Activated naive CD4-positive, alpha-beta T cell treated with anti-CD3 and anti-CD28 coated beads for 36 hours (primary cell): ENCODE results near the gene CDKL4. TPM values are rescaled to one million over a fixed set of nuclear protein-coding genes. Genes with fewer than 3 reads are reported as not detected.
"Not testable (repeated sequence)": the region's sequence is repeated elsewhere in the genome, so short reads cannot be mapped to it uniquely, and the experiment has no call there.

Experiments used
- CTCF ChIA-PET: fragments of 350-600 bp; sonication (Branson Sonifier 250); formaldehyde crosslinking; loops from one replicate; lab custom pipeline; 2021; ENCODE audit warnings: antibody characterized with exemption; lab: Charles Lee
- DNase-seq: peaks from one replicate; pipeline ENCODE4 v3.0.0-alpha.2; 2020
- H3K27ac Mint-ChIP-seq: one replicate; pipeline ENCODE4 v1.8.0; 2021; ENCODE audit warnings: mild to moderate bottlenecking, mixed read lengths
- H3K27me3 Mint-ChIP-seq: one replicate; pipeline ENCODE4 v1.8.0; 2021; ENCODE audit warnings: low read depth, mixed read lengths
- H3K36me3 Mint-ChIP-seq: one replicate; pipeline ENCODE4 v1.8.0; 2021; ENCODE audit warnings: low read depth, mixed read lengths
- H3K4me1 Mint-ChIP-seq: one replicate; pipeline ENCODE4 v1.8.0; 2021; ENCODE audit warnings: low read depth, mixed read lengths
- H3K4me3 Mint-ChIP-seq: one replicate; pipeline ENCODE4 v1.8.0; 2021; ENCODE audit warnings: mild to moderate bottlenecking, moderate library complexity, mixed read lengths
- H3K9me3 Mint-ChIP-seq: one replicate; pipeline ENCODE4 v1.8.0; 2021; ENCODE audit warnings: mixed read lengths
- intact Hi-C: fragments of 100-400 bp; cut with micrococcal nuclease; formaldehyde crosslinking; loops from one replicate; pipeline ENCODE4 v1.15.1; 2023
- total RNA-seq, 2 experiments: library from RNA; stranded (reverse); gene quantifications; one replicate each; pipeline ENCODE4 v1.2.3, GENCODE V29; 2021

CDKL4 gene
- total RNA-seq, 2 experiments from 2014 or later, result not detected

- H3K36me3 Mint-ChIP-seq, DNase-seq, H3K27me3 Mint-ChIP-seq, CTCF ChIA-PET, H3K27ac Mint-ChIP-seq, H3K9me3 Mint-ChIP-seq, intact Hi-C loops, H3K4me3 Mint-ChIP-seq: not testable (repeated sequence)
- peaks cover 28% of the 10 kb centered on the region for H3K4me1 Mint-ChIP-seq
Measured at GRCh38 chr2:39138187-39138836, 105.5 kb downstream of the CDKL4 start.

- Mint-ChIP-seq H3K27me3 (no peaks in the 10 kb centered on the region), H3K4me3 (no peak overlapping the region), H3K36me3 (no peaks in the 10 kb centered on the region), H3K4me1 (peaks cover 30% of the 10 kb centered on the region), H3K27ac (no peak overlapping the region), H3K9me3 (no peaks in the 10 kb centered on the region)
- DNase-seq, result no peak
- CTCF ChIA-PET, result interaction anchor here (0.8 kb wide), 1 partner anchor 93 kb away, joined by 4 read pairs; no protein-coding TSS in a partner anchor
- intact Hi-C loops, result no loop called here
Measured at GRCh38 chr2:39136799-39137198, 107.0 kb downstream of the CDKL4 start.

DNA sequence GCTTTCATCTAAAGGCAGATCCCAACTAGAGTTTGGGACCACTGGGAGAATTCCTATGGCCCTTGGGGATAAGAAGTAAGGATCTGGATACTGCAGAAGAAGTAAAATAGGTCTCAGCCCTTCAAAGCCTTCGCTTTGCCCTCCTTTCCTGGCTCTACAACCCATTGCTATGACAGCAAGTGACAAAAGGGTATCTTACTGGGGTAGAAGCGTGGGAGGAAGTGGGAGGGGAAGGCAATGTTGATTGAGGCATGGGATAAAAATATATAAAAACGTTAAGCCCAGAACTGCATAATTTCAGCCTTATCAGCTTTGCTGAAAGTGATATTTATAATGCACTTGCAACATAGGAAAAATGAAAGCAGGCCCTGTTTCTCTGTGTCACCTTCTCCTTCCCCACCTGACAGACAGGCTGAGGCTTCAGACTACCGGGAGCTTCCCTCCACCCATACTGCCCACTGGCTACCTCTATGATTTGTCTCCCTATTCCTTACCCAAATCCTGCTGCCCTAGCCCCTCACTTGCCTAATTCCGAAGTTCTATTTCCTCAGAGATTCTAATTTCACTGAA lies 108.0 kb downstream of the CDKL4 start:
- H3K4me1 Mint-ChIP-seq, result peaks cover 30% of the 10 kb centered on the region
- CTCF ChIA-PET, result no interaction called here

DNA sequence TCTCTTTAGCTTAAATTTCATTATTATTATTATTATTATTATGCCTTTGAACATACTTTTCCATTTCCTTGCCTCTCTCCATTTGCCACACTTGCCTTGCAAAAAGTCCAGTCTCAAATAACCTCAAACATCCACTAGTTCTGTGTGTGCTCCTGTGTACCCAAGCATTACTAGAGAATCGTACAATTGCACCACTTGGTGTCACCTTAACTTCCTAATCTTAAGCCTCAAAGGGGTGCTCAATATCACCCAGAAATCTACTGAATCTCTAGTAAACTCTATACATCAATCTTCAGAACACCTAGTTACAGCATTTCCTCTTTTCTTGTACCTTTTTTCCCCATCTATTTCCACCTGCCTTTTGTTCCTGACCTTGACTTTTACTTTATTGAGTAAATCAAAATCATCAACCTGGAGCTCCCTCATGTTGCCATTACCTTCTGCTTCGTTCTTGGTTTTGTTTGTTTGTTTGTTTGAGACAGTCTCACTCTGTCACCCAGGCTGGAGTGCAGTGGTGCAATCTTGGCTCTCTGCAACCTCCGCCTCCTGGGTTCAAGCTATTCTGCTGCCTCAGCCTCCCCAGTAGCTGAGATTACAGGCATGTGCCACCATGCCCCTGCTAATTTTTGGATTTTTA lies 110.4 kb downstream of the CDKL4 start:
- no peaks in the 10 kb centered on the region for H3K36me3 Mint-ChIP-seq
- no peak for DNase-seq
- no peaks in the 10 kb centered on the region for H3K9me3 Mint-ChIP-seq
- no peak overlapping the region for H3K4me3 Mint-ChIP-seq
- H3K4me1 Mint-ChIP-seq, result peaks cover 36% of the 10 kb centered on the region
- no peaks in the 10 kb centered on the region for H3K27me3 Mint-ChIP-seq
- CTCF ChIA-PET, result interaction anchor here (1.1 to 1.2 kb wide), 2 partner anchors 13 to 96 kb away, joined by 3 to 4 read pairs; partner anchors contain the start of gene SOS1
- intact Hi-C loops, result no loop called here
- H3K27ac Mint-ChIP-seq, result no peak overlapping the region

More for the DNA sequence above, 108.0 kb downstream of the CDKL4 start:
- no peak for DNase-seq
- Mint-ChIP-seq H3K27me3 (no peaks in the 10 kb centered on the region), H3K27ac (no peak overlapping the region), H3K9me3 (no peaks in the 10 kb centered on the region), H3K4me3 (no peak overlapping the region), H3K36me3 (no peaks in the 10 kb centered on the region)
- intact Hi-C loops, result no loop called here

- DNase-seq, result peak; percentile 88
- peaks cover 40% of the 10 kb centered on the region for H3K4me1 Mint-ChIP-seq
Measured at GRCh38 chr2:39128919-39129391, 114.8 kb downstream of the CDKL4 start.

DNA sequence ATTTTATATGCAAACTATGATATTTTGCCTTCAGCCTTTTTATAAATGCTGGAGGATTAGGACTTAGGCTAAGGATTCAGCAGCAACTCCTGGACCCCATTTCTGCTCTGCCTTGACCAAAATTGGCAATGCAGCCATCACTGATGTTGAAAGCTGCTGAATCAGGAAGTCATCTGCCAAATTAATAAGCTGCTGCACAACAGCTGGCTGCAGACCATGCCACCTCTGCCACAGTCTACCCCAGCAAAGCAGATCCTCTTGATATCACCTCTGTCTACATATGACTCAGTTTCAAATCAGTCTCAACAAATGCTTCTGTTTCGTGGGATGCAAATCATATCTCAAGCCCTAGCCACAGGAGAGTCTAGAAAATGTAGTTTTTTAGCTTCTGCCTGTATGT lies 115.8 kb downstream of the CDKL4 start:
- intact Hi-C loops, result loop anchor here (2.0 to 10.0 kb wide), 6 partner anchors 311 to 1749 kb away; partner anchors contain the start of gene SRSF7

More at GRCh38 chr2:39128919-39129391, 114.8 kb downstream of the CDKL4 start:
- H3K27ac Mint-ChIP-seq, result peak overlapping the region; percentile 79
- no peak overlapping the region for H3K4me3 Mint-ChIP-seq
- CTCF ChIA-PET, result interaction anchor here (1.0 to 1.5 kb wide), 2 partner anchors 89 to 100 kb away, joined by 4 to 9 read pairs; no protein-coding TSS in a partner anchor
- intact Hi-C loops, result loop anchor here (1.0 to 10.0 kb wide), 16 partner anchors 29 to 1750 kb away; partner anchors contain the start of gene SRSF7
- H3K27me3 Mint-ChIP-seq, result no peaks in the 10 kb centered on the region
- no peaks in the 10 kb centered on the region for H3K9me3 Mint-ChIP-seq
- H3K36me3 Mint-ChIP-seq, result no peaks in the 10 kb centered on the region

More for the DNA sequence above, 115.8 kb downstream of the CDKL4 start:
- Mint-ChIP-seq H3K27ac (no peak overlapping the region), H3K4me3 (no peak overlapping the region), H3K36me3 (no peaks in the 10 kb centered on the region), H3K9me3 (no peaks in the 10 kb centered on the region), H3K4me1 (peaks cover 42% of the 10 kb centered on the region), H3K27me3 (no peaks in the 10 kb centered on the region)
- peak; percentile 65 for DNase-seq
- CTCF ChIA-PET, result interaction anchor here (0.6 to 1.5 kb wide), 5 partner anchors 10 to 101 kb away, joined by 3 to 9 read pairs (median 4); no protein-coding TSS in a partner anchor

Other genes starting within 250 kb of the CDKL4 start
- gene SOS1, start 122.9 kb downstream of the CDKL4 start, total RNA-seq, result 10 to 100 TPM; 16.8 to 17.1 TPM
- 10 to 100 TPM; 10.6 to 12.0 TPM for gene MAP4K3, start 193.3 kb upstream of the CDKL4 start, total RNA-seq